Endodermal cell (in vitro differentiated cells): Measurements from ENCODE around the gene ABCD4. TPM values are rescaled to one million over a fixed set of nuclear protein-coding genes. Genes with fewer than 3 reads are reported as not detected.
A peak's percentile ranks its signal among the peaks of the same experiment; 100 is the strongest.

Source experiments
- DNase-seq: peaks from one replicate; pipeline ENCODE4 v3.0.0-alpha.2; 2017
- H3K27ac ChIP-seq: 2 replicates; pipeline ENCODE4 v1.5.1; 2013; ENCODE audit warnings: mild to moderate bottlenecking, low read depth, low read length, moderate library complexity
- H3K27me3 ChIP-seq: 2 replicates; pipeline ENCODE4 v1.6.1; 2013; ENCODE audit warnings: mild to moderate bottlenecking, low read length, moderate library complexity; ENCODE audit not compliant: insufficient read depth, control insufficient read depth, poor library complexity, severe bottlenecking
- H3K36me3 ChIP-seq: 2 replicates; pipeline ENCODE4 v1.7.0; 2013; ENCODE audit warnings: mild to moderate bottlenecking, low read length, moderate library complexity; ENCODE audit not compliant: control insufficient read depth, insufficient read depth
- H3K4me1 ChIP-seq: one replicate; pipeline ENCODE4 v1.7.0; 2013; ENCODE audit warnings: low read length; ENCODE audit not compliant: control insufficient read depth, insufficient read depth
- H3K4me3 ChIP-seq: 2 replicates; pipeline ENCODE4 v1.5.1; 2013; ENCODE audit warnings: mild to moderate bottlenecking, low read length, moderate library complexity
- H3K9ac ChIP-seq: 2 replicates; pipeline ENCODE4 v1.6.1; 2013; ENCODE audit warnings: mild to moderate bottlenecking, low read length, moderate library complexity; ENCODE audit not compliant: poor library complexity, severe bottlenecking; ENCODE audit errors: extremely low read depth
- H3K9me3 ChIP-seq: 2 replicates; pipeline ENCODE4 v1.6.1; 2013; ENCODE audit warnings: mild to moderate bottlenecking, low read length, moderate library complexity; ENCODE audit not compliant: control insufficient read depth
- H3K27ac Mint-ChIP-seq: 2 replicates; pipeline ENCODE4 v1.8.0; 2020; ENCODE audit warnings: mixed read lengths
- H3K27me3 Mint-ChIP-seq: 2 replicates; pipeline ENCODE4 v1.8.0; 2021; ENCODE audit warnings: mild to moderate bottlenecking, mixed read lengths; ENCODE audit not compliant: insufficient read depth
- H3K36me3 Mint-ChIP-seq: 2 replicates; pipeline ENCODE4 v1.8.0; 2020; ENCODE audit warnings: low read depth, mixed read lengths
- H3K4me1 Mint-ChIP-seq: 2 replicates; pipeline ENCODE4 v1.8.0; 2020; ENCODE audit warnings: mixed read lengths
- H3K4me3 Mint-ChIP-seq: 2 replicates; pipeline ENCODE4 v1.8.0; 2020; ENCODE audit warnings: mild to moderate bottlenecking, moderate library complexity, mixed read lengths
- H3K9me3 Mint-ChIP-seq: 2 replicates; pipeline ENCODE4 v1.8.0; 2020; ENCODE audit warnings: mild to moderate bottlenecking, mixed read lengths
- CTCF ChIP-seq: fragments of 200-600 bp; sonication (generic); conservative IDR thresholded peaks from 2 replicates; pipeline ENCODE4 v1.5.0; 2021; ENCODE audit warnings: antibody characterized with exemption, mild to moderate bottlenecking
- WGBS, 2 experiments: methylation state at CpG; one replicate each; pipeline versions ENCODE4 v1.1.5 to v1.1.7; 2013; ENCODE audit warnings: missing lambda C conversion rate in 2 of 2, mixed read lengths in 1 of 2; ENCODE audit not compliant: insufficient coverage in 1 of 2, insufficient read length in 1 of 2; 5-methylcytosine and 5-hydroxymethylcytosine counted together
- total RNA-seq, 2 donors: library from RNA; stranded (reverse); fragmentation: NEBNext Ultra II Directional in 1 of 2; extraction: Animal tissue kit (Norgen Biotek cat#: 25700) in 1 of 2; gene quantifications; 2 replicates in 1 of 2; 3 replicates in 1 of 2; pipeline ENCODE4 v1.2.1, GENCODE V29; 2021

Gene ABCD4
- total RNA-seq, 2 donors from 2014 or later = 153 to 239 TPM

GRCh38 chr14:74239848-74240793 is 62.6 kb downstream of the ABCD4 start:
- Histone ChIP-seq H3K9me3 (no peaks in the 10 kb centered on the region), H3K4me1 (peaks cover 4% of the 10 kb centered on the region), H3K27me3 (peaks cover 90% of the 10 kb centered on the region), H3K36me3 (no peaks in the 10 kb centered on the region), H3K9ac (no peak overlapping the region), H3K27ac (no peak overlapping the region), H3K4me3 (no peak overlapping the region)
- H3K27me3 Mint-ChIP-seq = peaks cover 96% of the 10 kb centered on the region
- TF ChIP-seq CTCF = no peak
- 2 to 3% methylated on average over 54 to 94 of the region's 94 CpGs for WGBS, 2 experiments
- H3K36me3 Mint-ChIP-seq = no peaks in the 10 kb centered on the region
- no peak overlapping the region for H3K27ac Mint-ChIP-seq
- no peaks in the 10 kb centered on the region for H3K9me3 Mint-ChIP-seq
- peak; percentile 76 for DNase-seq
- H3K4me3 Mint-ChIP-seq = peak overlapping the region; percentile 47
- peaks cover 15% of the 10 kb centered on the region for H3K4me1 Mint-ChIP-seq

GRCh38 chr14:74238974-74239847 is 63.5 kb downstream of the ABCD4 start, which contains the start of gene VSX2:
VSX2 (plus strand) TSS chr14:74239449; CDS start chr14:74239562, 113 bp downstream.
- peaks cover 89% of the 10 kb centered on the region for H3K27me3 ChIP-seq

More at GRCh38 chr14:74238974-74239847, 63.5 kb downstream of the ABCD4 start, which contains the start of gene VSX2:
- 12% methylated on average over 26 to 40 of the region's 40 CpGs for WGBS, 2 experiments
- H3K4me3 ChIP-seq = no peak within 1 kb of the TSS
- peaks cover 14% of the 10 kb centered on the region for H3K4me1 Mint-ChIP-seq
- H3K36me3 ChIP-seq = no peaks in the 10 kb centered on the region
- no peak within 1 kb of the TSS for H3K27ac ChIP-seq
- H3K27me3 Mint-ChIP-seq = peaks cover 97% of the 10 kb centered on the region
- peak; percentile 89 for DNase-seq
- H3K9me3 ChIP-seq = no peaks in the 10 kb centered on the region
- H3K4me3 Mint-ChIP-seq = peak within 1 kb of the TSS; percentile 47
- TF ChIP-seq CTCF = no peak
- peaks cover 4% of the 10 kb centered on the region for H3K4me1 ChIP-seq
- no peaks in the 10 kb centered on the region for H3K36me3 Mint-ChIP-seq
- H3K9ac ChIP-seq = no peak within 1 kb of the TSS
- no peaks in the 10 kb centered on the region for H3K9me3 Mint-ChIP-seq
- H3K27ac Mint-ChIP-seq = no peak within 1 kb of the TSS
